HG03060 (cell line): ENCODE results near the gene KIF12.

Experiments used
- ATAC-seq: cut with Tn5 transposase; IDR thresholded peaks from one replicate; pipeline ENCODE4 v1.9.1; 2021; ENCODE audit warnings: low read depth, moderate number of reproducible peaks; ENCODE audit not compliant: unreplicated experiment

The KIF12 gene

DNA sequence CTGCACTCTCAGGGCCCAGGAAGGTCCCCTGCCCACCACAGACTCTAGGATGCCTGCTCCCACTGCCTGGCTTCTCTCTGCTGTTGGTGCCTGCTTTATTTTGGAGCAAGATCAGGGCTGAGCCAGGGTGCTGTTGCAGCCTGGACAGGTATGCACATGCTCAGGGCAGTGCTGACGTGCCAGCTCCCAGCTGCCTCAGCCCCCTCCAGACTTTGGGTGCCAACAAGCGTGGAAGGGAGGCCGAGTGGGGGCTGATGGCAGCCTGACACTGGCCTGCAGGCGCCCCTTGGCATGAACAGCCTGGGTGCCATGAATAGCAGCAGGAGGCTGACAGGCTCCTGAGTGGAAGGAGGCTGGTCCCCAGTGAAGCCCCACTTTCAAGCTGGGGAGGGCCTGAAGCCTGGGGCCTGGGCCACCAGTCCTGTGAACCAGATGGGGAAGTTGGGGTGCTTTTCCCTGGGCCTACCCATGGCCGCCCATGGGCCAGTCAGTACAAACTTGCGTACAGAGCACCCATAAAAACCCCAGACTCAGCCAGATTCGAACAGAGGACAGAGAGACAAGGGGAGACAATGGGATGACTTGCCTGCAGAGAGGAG is 27.8 kb downstream of the KIF12 start:
- no peak for ATAC-seq

DNA sequence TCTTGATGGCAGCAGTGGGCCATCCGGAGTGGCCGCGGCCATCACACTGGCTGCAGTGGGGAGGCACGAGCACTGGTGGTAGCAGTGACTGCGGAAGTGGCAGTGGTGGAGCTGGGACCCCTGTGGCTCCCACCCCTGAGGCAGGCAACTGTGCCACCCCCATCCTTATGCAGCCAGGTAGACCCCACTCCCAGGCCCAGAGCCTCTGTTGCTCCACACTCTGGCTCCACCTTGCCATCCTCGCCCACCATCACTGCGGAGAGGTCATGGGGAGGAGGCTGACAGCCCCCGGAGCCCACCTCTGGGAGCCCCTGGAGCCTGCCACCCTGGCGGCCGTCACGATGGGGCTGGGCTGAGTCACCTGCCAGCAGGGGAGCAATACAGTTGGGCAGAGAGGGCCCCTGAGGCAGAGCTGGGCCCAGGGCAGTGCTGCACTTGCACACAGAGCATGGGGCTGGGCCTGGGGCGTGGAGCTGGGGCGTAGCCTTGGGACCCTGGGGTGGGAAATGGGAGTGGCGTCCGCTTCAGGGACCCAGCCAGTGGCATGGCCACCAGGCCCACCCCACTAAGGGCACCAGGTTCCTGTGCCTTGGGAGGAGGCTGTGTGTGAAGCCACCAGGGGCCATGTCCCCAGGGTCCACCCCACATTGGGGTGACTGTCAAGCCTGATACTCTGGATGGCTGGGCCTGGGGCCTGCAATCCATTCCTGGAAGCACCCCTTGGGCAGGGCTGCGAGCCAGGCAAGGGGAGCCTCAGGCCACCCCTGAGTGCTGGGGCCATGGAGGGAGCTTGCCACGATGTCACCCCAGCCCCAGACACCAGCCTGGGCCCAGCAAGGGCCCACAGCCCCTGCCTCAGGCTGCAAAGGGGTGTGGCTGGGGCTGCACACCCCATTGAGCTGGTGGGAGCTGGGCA is 28.6 kb downstream of the KIF12 start:
- ATAC-seq = no peak

DNA sequence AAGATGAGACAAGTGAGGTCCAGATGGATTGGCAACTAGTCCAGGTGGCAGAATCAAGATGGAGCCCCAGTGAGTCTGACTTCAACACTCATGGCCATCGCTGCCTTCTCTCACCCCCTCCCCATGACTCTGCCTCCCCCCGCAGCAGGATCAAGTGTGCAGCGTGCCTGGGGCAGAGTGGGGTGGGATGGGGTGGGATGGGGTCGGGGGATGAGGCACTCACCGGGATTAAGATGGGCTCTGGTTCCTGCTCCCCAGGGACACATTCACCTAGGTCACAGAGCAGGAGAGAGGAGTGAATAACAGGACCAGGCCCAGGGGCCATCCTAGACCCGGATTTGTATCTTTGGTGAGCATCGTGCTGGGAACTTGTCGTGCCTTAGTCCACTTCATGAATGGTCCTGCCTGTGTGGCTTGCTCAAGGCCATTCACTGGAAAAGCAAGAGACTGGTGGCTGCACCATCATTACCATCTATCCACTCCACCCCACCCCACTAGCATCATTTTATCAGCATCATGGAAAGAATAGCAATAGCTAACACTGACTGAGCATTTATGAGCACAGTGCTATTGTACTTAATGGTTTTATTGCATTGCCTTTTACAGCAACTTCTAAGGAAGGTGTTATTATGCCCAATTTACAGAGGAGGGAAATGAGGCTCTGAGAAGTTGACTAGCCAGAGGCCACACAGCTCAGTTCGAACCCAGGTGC is 29.5 kb downstream of the KIF12 start:
- ATAC-seq = no peak

DNA sequence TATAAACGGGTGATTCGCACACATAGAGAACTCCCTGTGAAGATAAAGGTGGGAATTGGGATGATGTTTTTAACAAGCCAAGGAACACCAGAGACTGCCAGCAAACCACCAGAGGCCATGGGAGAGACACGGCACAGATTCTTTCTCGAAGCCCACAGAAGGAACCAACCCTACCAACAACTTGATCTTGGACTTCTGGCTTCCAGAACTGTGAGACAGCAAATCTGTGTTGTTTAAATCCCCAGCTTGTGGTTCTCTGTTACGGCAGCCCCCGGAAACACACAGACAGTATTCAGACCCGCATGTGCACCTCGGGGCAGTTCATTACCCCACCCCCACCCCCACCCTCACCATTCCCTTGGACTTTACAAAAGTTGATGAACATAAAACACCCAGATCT is 33.8 kb downstream of the KIF12 start:
- ATAC-seq = no peak

DNA sequence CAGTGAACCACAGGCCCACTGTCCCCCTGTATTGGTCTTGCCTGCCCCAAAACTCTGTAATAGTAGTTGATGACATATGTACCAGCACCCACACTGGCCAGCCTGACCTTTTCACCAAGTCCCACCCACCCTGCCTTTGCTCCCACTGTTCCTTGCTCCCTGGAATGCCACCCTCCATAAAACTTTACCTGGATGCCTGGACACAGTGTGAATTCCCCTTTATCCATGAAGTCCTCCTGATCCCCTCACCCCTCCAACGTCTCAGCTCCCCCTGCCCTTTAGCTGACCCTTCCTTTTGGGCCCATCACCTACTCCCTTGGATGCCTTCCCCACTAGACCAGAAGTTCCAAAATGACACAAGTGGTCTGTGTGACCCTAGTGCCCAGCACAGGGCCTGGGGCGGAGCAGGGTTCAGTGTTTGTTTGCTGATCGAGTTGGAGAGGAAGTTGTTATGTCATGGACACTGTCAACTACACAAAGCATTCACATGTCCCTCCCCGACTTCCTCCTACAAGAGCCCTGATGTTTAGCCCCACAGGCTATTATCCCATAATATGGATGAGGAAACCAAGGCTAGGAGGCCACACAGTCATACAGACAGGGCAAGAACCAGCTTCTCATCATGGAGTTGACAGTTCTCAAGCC is 37.1 kb downstream of the KIF12 start:
- ATAC-seq = no peak

DNA sequence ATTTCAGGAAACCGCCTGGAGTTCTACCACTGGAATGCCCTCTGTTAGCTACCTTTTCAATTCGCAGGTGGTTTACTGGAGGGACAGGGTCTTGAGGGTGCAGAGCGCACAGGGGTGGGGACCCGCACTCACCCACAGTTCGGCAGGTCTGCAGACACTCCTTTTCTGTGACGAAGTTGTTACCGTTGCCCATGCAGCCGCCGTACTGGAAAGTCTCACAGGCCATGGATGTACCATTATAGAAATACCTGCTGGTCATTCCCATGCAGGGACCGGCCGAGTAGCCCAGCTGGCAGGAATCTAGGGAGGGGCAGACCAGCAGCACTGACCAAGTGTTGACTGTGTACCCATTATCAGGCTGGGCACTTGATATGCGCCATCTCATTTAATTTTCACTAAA is 37.8 kb downstream of the KIF12 start:
- no peak for ATAC-seq

DNA sequence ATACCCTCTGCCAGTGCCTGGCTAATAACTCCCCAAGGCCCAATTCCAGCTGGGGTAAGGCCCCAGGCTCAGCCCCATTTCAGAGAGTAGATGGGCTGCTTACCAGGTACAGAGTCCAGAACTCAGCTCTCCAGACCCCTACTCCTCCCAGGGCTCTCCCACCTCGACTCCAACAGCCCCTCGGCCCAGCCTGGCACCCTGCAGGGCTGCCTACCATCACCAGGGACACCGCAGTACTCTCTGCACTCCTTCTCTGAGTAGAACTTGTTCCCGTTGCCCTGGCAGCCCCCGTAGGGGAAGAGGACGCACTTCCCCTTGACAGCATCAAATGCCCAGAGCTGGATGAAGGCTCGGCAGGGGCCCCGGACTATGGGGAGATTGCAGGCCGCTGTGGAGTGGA is 38.4 kb downstream of the KIF12 start:
- no peak for ATAC-seq

DNA sequence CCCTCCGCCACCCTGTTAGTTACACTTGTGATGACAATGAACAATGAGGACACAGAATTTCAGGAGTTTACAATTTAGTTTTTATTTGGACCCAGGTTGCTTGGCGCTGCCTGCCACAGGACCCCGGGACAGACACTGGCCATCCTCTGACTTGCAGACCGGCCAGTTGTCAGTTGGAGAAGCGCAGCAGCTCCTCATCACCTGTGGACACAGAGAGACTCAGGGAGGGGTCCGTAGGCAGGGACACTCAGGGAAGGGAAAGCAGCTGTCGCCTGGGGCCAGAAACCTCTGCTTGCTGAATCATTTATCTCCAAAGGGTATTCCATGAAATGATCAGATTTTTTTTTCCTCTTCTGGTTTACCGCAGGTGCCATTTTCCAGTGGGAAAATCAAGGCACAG is 39.0 kb downstream of the KIF12 start:
- no peak for ATAC-seq

DNA sequence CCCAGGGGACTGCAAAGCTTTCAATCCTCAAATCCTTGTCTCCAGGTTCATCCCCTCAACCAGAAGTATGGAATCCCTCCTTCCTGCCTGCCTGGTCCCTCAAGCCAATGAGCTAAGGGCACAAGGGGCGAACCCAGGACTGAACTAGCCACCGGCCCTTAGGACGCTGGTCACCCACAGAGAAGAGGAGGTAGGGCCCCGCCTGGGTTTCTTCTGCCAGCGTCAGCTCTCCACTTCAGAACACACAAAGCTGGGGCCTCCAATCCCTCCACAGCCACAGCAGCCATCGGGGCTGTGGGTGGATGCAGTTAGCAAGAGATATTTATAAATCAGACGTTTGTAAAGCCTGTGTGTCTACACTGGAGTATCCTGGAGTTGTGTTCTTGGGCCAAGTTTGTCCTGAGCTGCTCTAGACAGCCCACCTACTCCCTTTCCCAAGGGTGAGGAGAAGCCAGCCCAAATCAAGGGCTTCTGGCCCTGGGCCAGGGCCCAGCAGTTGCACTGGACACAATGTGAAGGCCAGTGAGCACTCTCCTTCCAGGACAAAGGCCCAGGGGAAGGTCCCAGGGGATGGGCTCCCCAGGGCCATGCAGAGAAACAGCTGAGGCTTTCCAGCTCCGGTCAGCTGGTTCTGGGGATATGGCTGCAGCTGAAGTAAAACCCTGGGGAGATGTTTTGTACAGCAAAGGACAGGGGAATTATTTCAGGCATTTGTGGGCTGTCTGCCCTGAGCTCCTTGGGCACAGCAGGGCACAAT is 39.9 kb downstream of the KIF12 start:
- no peak for ATAC-seq

DNA sequence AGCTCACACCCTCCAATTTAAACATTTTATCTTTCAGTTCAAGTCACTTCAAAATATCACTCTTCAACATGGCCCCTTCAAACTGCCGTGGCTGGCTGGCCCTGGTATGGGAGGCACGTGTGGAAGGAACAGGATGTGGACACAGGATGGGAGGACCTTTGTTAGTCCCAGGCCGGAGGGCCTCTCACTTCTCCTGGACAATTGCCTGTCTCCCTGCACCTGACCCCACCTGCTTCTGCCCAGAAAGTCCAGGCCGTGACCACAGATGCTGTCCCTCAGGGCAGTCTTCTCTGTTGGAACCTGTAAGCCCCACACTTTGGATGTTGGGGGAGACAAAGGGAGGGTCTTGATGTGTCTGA is 40.4 kb downstream of the KIF12 start:
- ATAC-seq = no peak

DNA sequence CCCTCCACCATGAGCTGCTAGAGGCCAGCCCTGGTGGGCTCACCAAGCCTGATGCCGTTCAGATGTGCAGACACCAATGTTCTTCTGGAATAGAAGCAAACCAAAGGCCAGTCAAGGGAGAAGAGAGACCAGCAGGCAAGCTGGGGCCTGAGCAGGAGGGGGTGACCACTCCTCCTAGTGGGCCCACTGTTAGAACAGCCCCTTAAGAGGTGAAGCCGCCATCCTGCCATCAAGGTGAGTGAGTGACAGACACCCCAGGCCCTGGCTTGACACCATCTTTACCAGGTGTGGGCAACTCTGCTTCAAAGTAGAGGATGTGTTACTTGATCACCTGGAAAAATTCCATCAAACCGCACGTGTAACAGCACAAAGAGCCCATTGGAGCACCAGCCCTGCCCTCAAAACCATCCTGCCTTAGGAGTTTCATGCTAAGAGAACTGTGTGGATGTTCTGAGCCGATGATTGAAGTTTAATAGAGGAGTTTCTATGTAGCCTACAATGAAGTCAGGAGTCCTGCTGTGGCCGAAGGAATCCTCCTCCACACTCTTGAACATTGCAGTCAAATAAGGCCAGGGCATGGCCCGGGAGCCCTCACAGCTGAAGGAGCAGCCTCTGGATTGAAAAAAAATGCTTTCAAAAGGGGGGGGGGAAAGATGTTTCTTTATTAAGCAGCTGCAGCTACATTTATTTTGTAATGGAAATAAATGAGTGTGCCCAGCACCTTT is 41.8 kb downstream of the KIF12 start:
- no peak for ATAC-seq

DNA sequence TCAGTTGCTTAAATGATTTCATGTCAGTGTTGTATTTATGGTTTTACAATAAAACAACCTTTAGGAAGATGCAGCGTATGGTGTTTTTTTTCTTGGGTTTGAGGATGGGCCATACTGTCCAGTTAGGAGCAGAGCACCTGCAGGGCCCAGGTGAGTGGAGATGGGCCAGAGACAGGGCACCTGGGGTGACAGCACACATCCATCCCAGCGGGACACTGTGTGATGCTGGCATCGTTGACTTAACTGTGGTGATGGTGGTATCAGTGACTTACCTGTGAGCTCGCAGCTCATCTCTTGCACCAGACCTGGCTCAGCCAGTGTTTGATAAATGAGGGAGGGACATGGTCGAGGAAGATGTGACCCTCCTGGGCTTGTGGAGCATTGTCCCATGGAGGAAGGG is 42.6 kb downstream of the KIF12 start:
- ATAC-seq = no peak

DNA sequence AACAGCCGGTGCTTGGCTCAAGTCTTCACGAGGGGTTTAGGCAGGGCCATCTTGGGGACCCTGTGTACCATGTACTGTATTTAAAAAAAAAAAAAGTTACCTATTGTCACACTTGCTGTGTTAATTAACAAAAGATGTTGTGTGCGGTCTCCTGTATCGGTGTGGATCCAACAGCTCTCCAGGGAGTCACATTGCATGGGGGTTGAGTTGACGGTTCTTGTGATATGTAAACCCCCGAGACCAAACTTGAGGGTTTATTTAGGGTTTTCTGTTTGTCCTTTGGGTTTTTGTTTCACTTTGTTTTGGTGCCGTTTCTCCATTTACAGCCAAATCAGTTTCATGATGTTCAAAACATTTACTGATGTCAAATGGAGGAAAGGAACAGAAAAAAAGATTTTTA is 43.2 kb downstream of the KIF12 start:
- ATAC-seq = no peak

DNA sequence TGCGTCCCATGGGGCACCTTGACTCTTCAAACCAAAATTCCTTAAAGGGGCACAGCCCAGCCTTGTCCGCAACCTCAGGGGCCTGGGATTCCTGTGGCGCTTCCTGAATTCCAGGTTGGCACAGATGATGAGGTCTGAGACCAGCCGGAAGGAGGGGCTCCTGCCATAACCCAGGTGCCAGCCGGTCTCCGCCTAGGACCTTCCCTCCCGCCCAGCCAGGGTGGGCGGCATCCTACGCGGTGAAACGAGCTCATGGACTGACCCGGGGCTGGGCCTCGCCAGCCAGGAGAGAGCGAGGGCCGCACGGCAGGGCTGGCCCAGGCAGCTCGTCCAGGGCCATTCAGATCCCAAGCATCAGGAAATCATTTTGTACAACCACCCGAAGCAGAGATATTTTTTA is 44.0 kb downstream of the KIF12 start:
- no peak for ATAC-seq

DNA sequence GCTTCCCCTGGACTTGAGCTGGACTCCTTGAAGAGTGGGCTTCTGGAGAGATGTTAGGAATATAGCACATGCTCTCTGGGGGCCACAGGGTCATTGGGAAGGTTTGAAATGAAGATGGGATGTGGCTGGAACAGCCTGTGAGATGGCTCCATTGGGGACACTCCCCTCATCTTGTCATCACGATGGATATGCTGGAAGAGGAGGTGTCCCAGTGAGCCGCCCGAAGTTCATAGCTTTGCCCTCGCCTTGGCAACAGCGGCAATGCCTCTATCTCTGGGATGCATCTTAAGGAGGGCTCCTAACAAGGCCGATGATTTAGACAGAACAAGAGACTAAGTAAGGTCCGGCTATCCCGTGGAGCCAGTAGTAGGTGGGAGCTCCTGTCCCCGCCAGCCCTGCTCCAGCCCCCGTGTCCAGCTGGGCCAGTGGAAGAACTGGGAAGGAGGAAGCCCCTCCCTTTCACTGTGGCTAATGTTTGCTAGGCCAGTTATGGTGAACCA is 44.9 kb downstream of the KIF12 start:
- no peak for ATAC-seq

DNA sequence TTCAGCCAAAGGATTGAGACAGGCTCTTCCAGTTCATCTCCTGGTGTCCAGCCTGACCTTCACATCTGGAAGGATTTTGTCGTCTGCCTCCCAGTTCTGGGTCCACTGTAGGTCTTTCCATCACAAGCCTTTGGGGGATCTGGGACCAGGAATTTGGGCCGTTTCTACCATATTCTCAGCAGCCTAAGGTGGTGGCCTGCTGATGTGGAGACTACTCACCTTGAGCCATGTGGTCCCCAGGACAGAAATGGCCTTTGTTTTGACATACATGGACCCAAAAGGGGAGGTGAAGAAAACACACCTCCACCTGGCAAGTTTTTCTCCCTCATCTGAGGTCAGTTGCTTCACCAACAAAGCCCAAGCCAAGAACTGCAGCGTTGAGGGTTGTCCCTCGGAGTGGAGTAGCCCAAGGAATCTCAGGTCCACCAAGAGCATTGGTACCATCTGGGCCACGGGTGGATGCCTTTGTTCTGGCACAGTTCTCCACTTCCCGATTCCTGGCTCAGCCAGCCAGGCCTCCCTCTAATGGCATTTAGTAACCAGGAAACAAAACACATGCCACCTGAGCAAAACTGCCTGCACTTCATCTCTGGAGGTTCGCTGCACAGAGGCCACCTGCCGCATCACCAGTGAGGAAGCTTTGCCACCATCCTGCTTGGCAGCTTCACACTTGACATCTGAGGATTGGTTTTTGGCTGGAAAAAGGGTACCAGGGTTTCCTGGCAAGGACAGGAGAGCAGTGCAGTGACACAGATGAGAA is 45.7 kb downstream of the KIF12 start:
- no peak for ATAC-seq

DNA sequence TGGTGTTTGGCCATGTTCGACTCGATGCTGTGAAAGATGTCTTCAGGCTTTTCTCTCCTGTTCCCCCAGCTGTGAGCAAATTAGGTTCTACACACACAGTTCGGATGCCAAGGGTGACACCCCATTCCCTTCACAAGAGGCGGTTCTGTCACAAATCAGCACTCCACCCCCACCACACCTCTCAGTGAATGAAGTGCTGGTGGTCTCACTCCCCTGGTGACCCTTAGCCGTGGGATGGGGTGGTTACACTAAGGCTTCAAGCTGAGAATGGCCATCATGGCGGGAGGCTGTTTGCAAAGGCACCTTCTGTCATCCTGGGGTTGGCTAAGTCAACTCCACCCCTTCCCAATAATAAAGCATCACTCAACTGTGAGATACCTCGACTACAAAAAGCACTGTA is 47.4 kb downstream of the KIF12 start:
- ATAC-seq = no peak

DNA sequence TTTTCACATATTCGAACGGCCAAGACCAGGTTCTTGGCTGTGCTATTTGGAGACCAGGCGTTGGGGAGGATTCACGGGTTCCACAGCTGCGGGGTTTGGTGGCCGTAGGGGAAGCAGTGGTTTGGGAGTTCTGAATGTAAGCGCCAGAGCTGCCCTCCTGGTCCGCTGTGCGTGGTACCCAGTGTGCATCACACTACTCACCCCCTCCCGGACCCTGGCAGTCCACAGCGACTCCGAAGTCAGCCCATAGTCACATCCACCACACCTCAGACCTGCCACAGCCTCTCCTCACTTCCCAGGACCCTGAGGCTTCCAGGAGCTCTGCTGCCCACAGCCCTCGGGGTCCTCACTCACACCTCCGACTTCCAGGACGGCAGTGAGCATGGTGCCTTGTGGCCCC is 47.8 kb downstream of the KIF12 start:
- no peak for ATAC-seq

DNA sequence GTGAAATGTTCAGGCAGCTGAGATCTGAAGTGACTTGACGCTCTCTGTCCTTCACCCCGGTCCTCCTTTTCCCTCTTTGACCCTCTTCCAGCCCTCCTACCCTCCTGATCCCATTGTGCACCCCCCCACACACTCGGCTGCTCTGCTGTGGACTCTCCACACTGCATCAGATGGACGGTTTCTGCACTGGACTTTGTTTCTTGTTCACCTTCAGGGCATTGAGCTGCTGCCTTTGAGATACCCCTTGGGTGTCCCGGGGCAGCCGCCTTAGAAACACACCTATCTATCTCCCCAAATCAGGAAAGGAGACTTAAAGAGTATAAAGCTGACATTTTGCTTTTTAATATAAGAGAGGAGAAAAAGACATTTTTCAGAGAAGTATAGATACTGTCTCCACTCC is 48.4 kb downstream of the KIF12 start:
- ATAC-seq = no peak
